Measurements from ENCODE around the gene SLC5A6.

The SLC5A6 gene

DNA sequence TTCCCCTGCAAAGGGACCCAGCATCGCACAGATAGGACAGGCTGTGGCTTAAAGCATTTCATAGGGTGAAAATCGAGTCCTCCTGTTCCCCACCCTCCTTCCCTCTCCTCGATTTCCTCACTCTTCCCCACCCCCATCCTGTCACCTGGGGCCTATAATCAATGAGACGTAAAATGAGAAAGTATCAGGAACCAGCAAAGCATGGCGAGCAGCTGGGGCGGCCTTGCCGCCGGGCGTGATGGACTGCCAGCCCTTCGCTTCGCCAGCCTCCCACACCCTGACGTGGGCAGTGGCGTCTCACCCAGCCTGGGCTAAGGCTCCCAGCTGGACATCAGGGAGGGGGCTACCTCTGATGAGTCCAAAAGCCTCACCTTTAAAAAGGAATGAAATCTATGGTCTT, 39.7 kb upstream of the SLC5A6 start:
- no peak for FAIRE-seq

GRCh38 chr2:27250652-27251379, 38.7 kb upstream of the SLC5A6 start:
- TF ChIP-seq CTCF (IDR thresholded peaks at IDR 0.05; ENCODE audit: insufficient read depth, missing control alignments), result no peak
- no peak for DNase-seq (ENCODE audit: insufficient read length, low spot score)
- FAIRE-seq, result no peak

More for the DNA sequence above, 39.7 kb upstream of the SLC5A6 start:
- DNase-seq (ENCODE audit: insufficient read length, low spot score), result no peak
- no peak for TF ChIP-seq CTCF (IDR thresholded peaks at IDR 0.05; ENCODE audit: insufficient read depth, missing control alignments)

GRCh38 chr2:27249891-27250651, 38.0 kb upstream of the SLC5A6 start:
- DNase-seq (ENCODE audit: insufficient read length, low spot score) (peak; percentile 77), FAIRE-seq (no peak)
- peak; percentile 84 for TF ChIP-seq CTCF (IDR thresholded peaks at IDR 0.05; ENCODE audit: insufficient read depth, missing control alignments)

GRCh38 chr2:27249159-27249890, 37.3 kb upstream of the SLC5A6 start:
- FAIRE-seq (no peak), DNase-seq (ENCODE audit: insufficient read length, low spot score) (no peak)
- TF ChIP-seq CTCF (IDR thresholded peaks at IDR 0.05; ENCODE audit: insufficient read depth, missing control alignments), result no peak

- FAIRE-seq, result no peak
- TF ChIP-seq CTCF (IDR thresholded peaks at IDR 0.05; ENCODE audit: insufficient read depth, missing control alignments), result no peak
- DNase-seq (ENCODE audit: insufficient read length, low spot score), result no peak
Observed at GRCh38 chr2:27247893-27248292, 35.8 kb upstream of the SLC5A6 start.

DNA sequence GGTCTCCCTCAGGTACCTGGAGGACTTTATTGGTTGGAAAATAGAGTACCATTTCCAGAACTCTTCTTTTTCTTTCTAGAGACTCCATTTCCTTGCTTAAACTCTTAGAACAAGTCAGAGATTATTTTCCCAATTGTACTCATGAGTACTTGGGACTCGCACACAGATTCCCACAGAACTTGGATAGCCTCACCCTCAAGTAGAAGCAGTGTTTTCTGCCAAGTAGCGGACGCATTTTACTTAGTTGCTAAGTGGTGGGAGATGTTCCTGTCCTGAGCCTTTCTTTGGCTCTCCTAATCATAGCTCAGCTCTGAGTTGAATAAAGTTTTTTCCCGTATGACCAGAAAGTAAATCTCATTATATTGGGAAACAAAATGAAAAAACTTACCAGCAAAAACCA, 33.6 kb upstream of the SLC5A6 start:
- FAIRE-seq (no peak), DNase-seq (ENCODE audit: insufficient read length, low spot score) (no peak)
- no peak for TF ChIP-seq CTCF (IDR thresholded peaks at IDR 0.05; ENCODE audit: insufficient read depth, missing control alignments)
